ENCODE measurements around the gene ZNF14.

ZNF14 gene

GRCh38 chr19:19748249-19748938, 15.5 kb upstream of the ZNF14 start:
- H2BK15ac ChIP-seq (ENCODE audit: low read length): no peak overlapping the region
- H2AK5ac ChIP-seq (ENCODE audit: low read depth, low read length): peak overlapping the region; percentile 23
- no peak overlapping the region for H3K4me2 ChIP-seq (ENCODE audit: insufficient read depth, low read length, poor library complexity, severe bottlenecking)
- H2AFZ ChIP-seq (ENCODE audit: low read length): no peak overlapping the region
- no peak overlapping the region for H2BK5ac ChIP-seq (ENCODE audit: low read length)
- H2BK12ac ChIP-seq (ENCODE audit: low read length): no peak overlapping the region
- no peak overlapping the region for H4K91ac ChIP-seq (ENCODE audit: low read depth, low read length, poor library complexity)
- peaks cover 5 to 13% of the 10 kb centered on the region in 2 donors for H3K9me3 ChIP-seq (replicated peaks in 1 of 2; ENCODE audit: control insufficient read depth in 2 of 2, insufficient read depth in 1 of 2, low read depth in 1 of 2, low read length in 2 of 2)
- no peaks in the 10 kb centered on the region for H3K36me3 ChIP-seq (replicated peaks in 1 of 2; ENCODE audit: control insufficient read depth in 2 of 2, insufficient read depth in 2 of 2, low read length in 2 of 2)
- WGBS, 2 donors (ENCODE audit: extremely low coverage in 2 of 2, insufficient read length in 2 of 2, insufficient replicate concordance in 1 of 2): no CpG with 5 or more reads among the region's 9 CpGs
- H3K4me1 ChIP-seq (ENCODE audit: control insufficient read depth in 2 of 2, insufficient read depth in 1 of 2, low read depth in 1 of 2, low read length in 2 of 2): no peaks in the 10 kb centered on the region
- H3K27me3 ChIP-seq (ENCODE audit: control insufficient read depth in 3 of 3, insufficient read depth in 3 of 3, low read depth in 1 of 3, low read length in 3 of 3): peaks cover 0 to 2% (median 0%) of the 10 kb centered on the region in 3 experiments
- H3K9ac ChIP-seq (ENCODE audit: low read depth, low read length, poor library complexity): peak overlapping the region; percentile 30
- peak overlapping the region; percentile 70 for H3K23ac ChIP-seq (ENCODE audit: low read depth, low read length, poor library complexity)
- no peak overlapping the region for H2BK120ac ChIP-seq (ENCODE audit: low read depth, low read length)
- H3K14ac ChIP-seq (ENCODE audit: low read length): peak overlapping the region; percentile 84
- H3K79me1 ChIP-seq (ENCODE audit: low read depth, low read length): peaks cover 1% of the 10 kb centered on the region
- no peak for DNase-seq (ENCODE audit: low spot score)
- no peak overlapping the region for H4K8ac ChIP-seq (ENCODE audit: low read depth, low read length)
- no peak overlapping the region for H3K4ac ChIP-seq (ENCODE audit: low read length)
- no peak overlapping the region for H3K4me3 ChIP-seq (ENCODE audit: low read length in 2 of 2)
- peak overlapping the region; percentile 25 for H3K18ac ChIP-seq (ENCODE audit: low read length)
- no peak overlapping the region for H3K27ac ChIP-seq (replicated peaks; ENCODE audit: low read length)

- Histone ChIP-seq H3K4me3 (ENCODE audit: low read length in 2 of 2) (no peak overlapping the region), H3K4me2 (ENCODE audit: insufficient read depth, low read length, poor library complexity, severe bottlenecking) (no peak overlapping the region), H4K91ac (ENCODE audit: low read depth, low read length, poor library complexity) (no peak overlapping the region), H2BK15ac (ENCODE audit: low read length) (no peak overlapping the region), H2AFZ (ENCODE audit: low read length) (no peak overlapping the region), H3K27ac (replicated peaks; ENCODE audit: low read length) (no peak overlapping the region), H4K8ac (ENCODE audit: low read depth, low read length) (no peak overlapping the region), H2BK12ac (ENCODE audit: low read length) (no peak overlapping the region), H3K79me1 (ENCODE audit: low read depth, low read length) (peaks cover 1% of the 10 kb centered on the region), H2BK120ac (ENCODE audit: low read depth, low read length) (no peak overlapping the region), H3K23ac (ENCODE audit: low read depth, low read length, poor library complexity) (no peak overlapping the region), H3K27me3 (ENCODE audit: control insufficient read depth in 3 of 3, insufficient read depth in 3 of 3, low read depth in 1 of 3, low read length in 3 of 3) (peaks cover 0 to 2% (median 0%) of the 10 kb centered on the region in 3 experiments), H3K14ac (ENCODE audit: low read length) (peak overlapping the region; percentile 84), H3K9ac (ENCODE audit: low read depth, low read length, poor library complexity) (peak overlapping the region; percentile 30), H3K4me1 (ENCODE audit: control insufficient read depth in 2 of 2, insufficient read depth in 1 of 2, low read depth in 1 of 2, low read length in 2 of 2) (no peaks in the 10 kb centered on the region), H2AK5ac (ENCODE audit: low read depth, low read length) (peak overlapping the region; percentile 79), H3K9me3 (replicated peaks in 1 of 2; ENCODE audit: control insufficient read depth in 2 of 2, insufficient read depth in 1 of 2, low read depth in 1 of 2, low read length in 2 of 2) (peaks cover 5 to 13% of the 10 kb centered on the region in 2 donors), H3K18ac (ENCODE audit: low read length) (no peak overlapping the region), H3K36me3 (replicated peaks in 1 of 2; ENCODE audit: control insufficient read depth in 2 of 2, insufficient read depth in 2 of 2, low read length in 2 of 2) (no peaks in the 10 kb centered on the region), H2BK5ac (ENCODE audit: low read length) (no peak overlapping the region), H3K4ac (ENCODE audit: low read length) (no peak overlapping the region)
- WGBS, 2 donors (ENCODE audit: extremely low coverage in 2 of 2, insufficient read length in 2 of 2, insufficient replicate concordance in 1 of 2): no CpG with 5 or more reads among the region's 13 CpGs
- no peak for DNase-seq (ENCODE audit: low spot score)
These were observed 14.7 kb upstream of the ZNF14 start for GRCh38 chr19:19747357-19748220.

GRCh38 chr19:19746286-19747213, 13.6 kb upstream of the ZNF14 start:
- Histone ChIP-seq H3K4me3 (ENCODE audit: low read length in 2 of 2) (no peak overlapping the region), H2AK5ac (ENCODE audit: low read depth, low read length) (peak overlapping the region; percentile 71), H3K4me2 (ENCODE audit: insufficient read depth, low read length, poor library complexity, severe bottlenecking) (no peak overlapping the region), H4K8ac (ENCODE audit: low read depth, low read length) (no peak overlapping the region), H2BK12ac (ENCODE audit: low read length) (no peak overlapping the region), H2BK120ac (ENCODE audit: low read depth, low read length) (no peak overlapping the region), H3K79me1 (ENCODE audit: low read depth, low read length) (no peaks in the 10 kb centered on the region), H3K36me3 (replicated peaks in 1 of 2; ENCODE audit: control insufficient read depth in 2 of 2, insufficient read depth in 2 of 2, low read length in 2 of 2) (no peaks in the 10 kb centered on the region), H3K9ac (ENCODE audit: low read depth, low read length, poor library complexity) (peak overlapping the region; percentile 13), H3K4me1 (ENCODE audit: control insufficient read depth in 2 of 2, insufficient read depth in 1 of 2, low read depth in 1 of 2, low read length in 2 of 2) (no peaks in the 10 kb centered on the region), H3K14ac (ENCODE audit: low read length) (no peak overlapping the region), H2BK15ac (ENCODE audit: low read length) (no peak overlapping the region), H4K91ac (ENCODE audit: low read depth, low read length, poor library complexity) (no peak overlapping the region), H2BK5ac (ENCODE audit: low read length) (no peak overlapping the region), H3K18ac (ENCODE audit: low read length) (peak overlapping the region; percentile 45), H3K23ac (ENCODE audit: low read depth, low read length, poor library complexity) (peak overlapping the region; percentile 50), H3K4ac (ENCODE audit: low read length) (no peak overlapping the region), H2AFZ (ENCODE audit: low read length) (peak overlapping the region; percentile 22), H3K27ac (replicated peaks; ENCODE audit: low read length) (no peak overlapping the region), H3K27me3 (ENCODE audit: control insufficient read depth in 3 of 3, insufficient read depth in 3 of 3, low read depth in 1 of 3, low read length in 3 of 3) (peaks cover 0 to 2% (median 0%) of the 10 kb centered on the region in 3 experiments), H3K9me3 (replicated peaks in 1 of 2; ENCODE audit: control insufficient read depth in 2 of 2, insufficient read depth in 1 of 2, low read depth in 1 of 2, low read length in 2 of 2) (peaks cover 8% of the 10 kb centered on the region in 2 donors)
- no CpG with 5 or more reads among the region's 15 CpGs for WGBS, 2 donors (ENCODE audit: extremely low coverage in 2 of 2, insufficient read length in 2 of 2, insufficient replicate concordance in 1 of 2)
- no peak for DNase-seq (ENCODE audit: low spot score)

Data from neuronal stem cell (in vitro differentiated cells).